Measurements from ENCODE around the gene LMO2. TPM values are rescaled to one million over a fixed set of nuclear protein-coding genes. Genes with fewer than 3 reads are reported as not detected.

LMO2 gene
- total RNA-seq, 3 donors from 2014 or later (not counting 1 experiment from before 2014, with no cell fraction given): 2.8 to 9.6 (median 5.6) TPM

- H3K27ac Mint-ChIP-seq: peak overlapping the region in 1 of 2 donors; percentile 75
Measured at GRCh38 chr11:33930317-33931021, 38.6 kb upstream of the LMO2 start.

GRCh38 chr11:33928564-33928963, 36.7 kb upstream of the LMO2 start:
- no peaks in the 10 kb centered on the region for H3K36me3 ChIP-seq (ENCODE audit: control insufficient read depth, insufficient read depth, low read length)
- peaks cover 16 to 23% of the 10 kb centered on the region in 2 donors for H3K27me3 Mint-ChIP-seq (ENCODE audit: low read depth in 2 of 2)
- H3K27ac ChIP-seq (ENCODE audit: low read length): no peak overlapping the region
- peaks cover 3 to 9% of the 10 kb centered on the region in 2 donors for H3K9me3 Mint-ChIP-seq
- H3K4me3 Mint-ChIP-seq: no peak overlapping the region
- no peak for DNase-seq
- ATAC-seq: no peak
- peaks cover 12% of the 10 kb centered on the region for H3K9me3 ChIP-seq (ENCODE audit: control insufficient read depth, insufficient read depth, low read length)
- H3K4me1 ChIP-seq (ENCODE audit: control insufficient read depth, insufficient read depth, low read length): peaks cover 13% of the 10 kb centered on the region
- H3K27me3 ChIP-seq (ENCODE audit: control insufficient read depth, insufficient read depth, low read length): no peaks in the 10 kb centered on the region
- H3K4me3 ChIP-seq (ENCODE audit: low read length): no peak overlapping the region
- TF ChIP-seq CTCF (IDR thresholded peaks at IDR 0.05): no peak
- WGBS (ENCODE audit: insufficient coverage): 94% methylated on average over 4 of the region's 4 CpGs
- H3K4me1 Mint-ChIP-seq: peaks cover 22 to 28% of the 10 kb centered on the region in 2 donors
- peaks cover 13% of the 10 kb centered on the region for H3K36me3 Mint-ChIP-seq
- no peak overlapping the region for H3K27ac Mint-ChIP-seq
- intact Hi-C loops (cut with micrococcal nuclease): no loop called here

More at GRCh38 chr11:33930317-33931021, 38.6 kb upstream of the LMO2 start:
- ATAC-seq (peak in 1 of 3 donors; percentile 43), DNase-seq (no peak)
- no peaks in the 10 kb centered on the region for H3K36me3 ChIP-seq (ENCODE audit: control insufficient read depth, insufficient read depth, low read length)
- peaks cover 12% of the 10 kb centered on the region for H3K9me3 ChIP-seq (ENCODE audit: control insufficient read depth, insufficient read depth, low read length)
- TF ChIP-seq CTCF (IDR thresholded peaks at IDR 0.05): no peak
- Mint-ChIP-seq H3K9me3 (peaks cover 3 to 9% of the 10 kb centered on the region in 2 donors), H3K27me3 (ENCODE audit: low read depth in 2 of 2) (peaks cover 7 to 8% of the 10 kb centered on the region in 2 donors), H3K36me3 (peaks cover 13% of the 10 kb centered on the region), H3K4me1 (peaks cover 22 to 40% of the 10 kb centered on the region in 2 donors), H3K4me3 (no peak overlapping the region)
- peaks cover 13% of the 10 kb centered on the region for H3K4me1 ChIP-seq (ENCODE audit: control insufficient read depth, insufficient read depth, low read length)
- no peak overlapping the region for H3K27ac ChIP-seq (ENCODE audit: low read length)
- intact Hi-C loops (cut with micrococcal nuclease): no loop called here
- H3K27me3 ChIP-seq (ENCODE audit: control insufficient read depth, insufficient read depth, low read length): no peaks in the 10 kb centered on the region
- no peak overlapping the region for H3K4me3 ChIP-seq (ENCODE audit: low read length)
- WGBS (ENCODE audit: insufficient coverage): 47% methylated on average over 7 of the region's 7 CpGs

GRCh38 chr11:33926671-33927552, 35.0 kb upstream of the LMO2 start:
- H3K4me3 Mint-ChIP-seq: no peak overlapping the region
- Histone ChIP-seq H3K27me3 (ENCODE audit: control insufficient read depth, insufficient read depth, low read length) (no peaks in the 10 kb centered on the region), H3K9me3 (ENCODE audit: control insufficient read depth, insufficient read depth, low read length) (peaks cover 5% of the 10 kb centered on the region), H3K27ac (ENCODE audit: low read length) (no peak overlapping the region), H3K4me3 (ENCODE audit: low read length) (no peak overlapping the region), H3K36me3 (ENCODE audit: control insufficient read depth, insufficient read depth, low read length) (no peaks in the 10 kb centered on the region), H3K4me1 (ENCODE audit: control insufficient read depth, insufficient read depth, low read length) (peaks cover 4% of the 10 kb centered on the region)
- no peak for ATAC-seq
- H3K36me3 Mint-ChIP-seq: peaks cover 4% of the 10 kb centered on the region
- WGBS (ENCODE audit: insufficient coverage): 93% methylated on average over 16 of the region's 16 CpGs
- intact Hi-C loops (cut with micrococcal nuclease): no loop called here
- peaks cover 10 to 15% of the 10 kb centered on the region in 2 donors for H3K4me1 Mint-ChIP-seq
- no peak for TF ChIP-seq CTCF (IDR thresholded peaks at IDR 0.05)
- DNase-seq: no peak
- no peak overlapping the region for H3K27ac Mint-ChIP-seq
- H3K9me3 Mint-ChIP-seq: peaks cover 2% of the 10 kb centered on the region in 2 donors
- peaks cover 15 to 28% of the 10 kb centered on the region in 2 donors for H3K27me3 Mint-ChIP-seq (ENCODE audit: low read depth in 2 of 2)

All from natural killer cell (primary cell).